K562 (cell line): ENCODE measurements around the gene SYCP3. TPM values are rescaled to one million over a fixed set of nuclear protein-coding genes. Genes with fewer than 3 reads are reported as not detected.

Experiments
- ATAC-seq: fragments of 200-7000 bp; cut with Tn5 transposase; 3 replicates; pipeline ENCODE4 v1.9.1; 2020; ENCODE audit warnings: moderate library complexity
- BruUV-seq: library from RNA; stranded (reverse); fragments of 400-500 nt; replicated peaks from 2 replicates; lab custom pipeline; 2021; lab: Mats Ljungman, UMichigan
- CTCF ChIA-PET: fragments of 300-600 bp; formaldehyde crosslinking; extraction: SDS; loops from one replicate; lab custom pipeline; 2021; ENCODE audit warnings: low intra/inter-chr PET ratio; lab: Yijun Ruan, JAX
- POLR2A ChIA-PET: fragments of 300-600, 350-650 bp; sonication (Branson Sonifier 250); formaldehyde crosslinking; extraction: SDS; loops from one replicate; lab custom pipeline; 2021; ENCODE audit warnings: antibody characterized with exemption, inconsistent platforms; lab: Yijun Ruan, JAX
- DNase-seq, 4 experiments: peaks; one replicate each; pipeline versions ENCODE4 v3.0.0 to v3.0.0-alpha.2; 2011 to 2018; ENCODE audit warnings: low spot score in 3 of 4, mixed read lengths in 3 of 4; ENCODE audit errors: extremely low read depth in 1 of 4
- FAIRE-seq: peaks from 2 replicates; lab custom pipeline; 2011; peaks lifted over from hg19 to GRCh38; lab: Jason Lieb, UNC
- H2AFZ ChIP-seq: 2 replicates; pipeline ENCODE4 v1.6.0; 2011; ENCODE audit warnings: low read depth, low read length, control low read depth, inconsistent platforms
- H3K27ac ChIP-seq: fragments of 200-600 bp; 3 replicates; pipeline ENCODE4 v1.8.0; 2011; ENCODE audit warnings: low read depth, mild to moderate bottlenecking, control low read depth, inconsistent platforms, low read length, moderate library complexity, mixed read lengths; ENCODE audit errors: extremely low read depth
- H3K27me3 ChIP-seq, 2 experiments: fragments of 300-600 bp in 1 of 2; 2 replicates in 1 of 2; 3 replicates in 1 of 2; pipeline versions ENCODE4 v1.6.0 to v1.8.0; 2011; ENCODE audit warnings: inconsistent platforms in 2 of 2, low read length in 2 of 2, mild to moderate bottlenecking in 1 of 2, mixed read lengths in 1 of 2, moderate library complexity in 1 of 2; ENCODE audit not compliant: control insufficient read depth in 2 of 2, insufficient read depth in 2 of 2
- H3K36me3 ChIP-seq: fragments of 300-600 bp; 3 replicates; pipeline ENCODE4 v1.8.0; 2011; ENCODE audit warnings: mild to moderate bottlenecking, low read length, inconsistent platforms; ENCODE audit not compliant: control insufficient read depth, insufficient read depth
- H3K4me1 ChIP-seq, 2 experiments: fragments of 200-600 bp in 1 of 2; replicated peaks in 1 of 2; 2 replicates in 1 of 2; 3 replicates in 1 of 2; pipeline versions ENCODE4 v1.5.1 to v1.8.0; 2011; ENCODE audit warnings: inconsistent platforms in 2 of 2, low read length in 2 of 2, mild to moderate bottlenecking in 1 of 2, mixed read lengths in 1 of 2, moderate library complexity in 1 of 2; ENCODE audit not compliant: control insufficient read depth in 2 of 2, insufficient read depth in 2 of 2
- H3K4me2 ChIP-seq: 2 replicates; pipeline ENCODE4 v1.6.1; 2011; ENCODE audit warnings: low read length, control low read depth, inconsistent platforms, mixed read lengths; ENCODE audit not compliant: insufficient read depth
- H3K4me3 ChIP-seq: fragments of 200-600 bp; sonication (generic), shearing (Covaris generic); 2 replicates; pipeline ENCODE4 v1.5.1; 2016; ENCODE audit warnings: control low read depth, inconsistent platforms
- H3K79me2 ChIP-seq: fragments of 200-600 bp; 3 replicates; pipeline ENCODE4 v1.8.0; 2011; ENCODE audit warnings: low read length, inconsistent platforms; ENCODE audit not compliant: control insufficient read depth, insufficient read depth
- H3K9ac ChIP-seq, 2 experiments: 2 replicates each; pipeline versions ENCODE4 v1.6.0 to v1.6.1; 2011; ENCODE audit warnings: low read depth in 2 of 2, low read length in 2 of 2, control low read depth in 1 of 2, inconsistent platforms in 1 of 2, mild to moderate bottlenecking in 1 of 2, mixed read lengths in 1 of 2; ENCODE audit not compliant: insufficient read depth in 1 of 2
- H3K9me1 ChIP-seq: one replicate; pipeline ENCODE4 v1.6.0; 2011; ENCODE audit warnings: inconsistent platforms, mild to moderate bottlenecking, low read length, moderate library complexity; ENCODE audit not compliant: control insufficient read depth, insufficient read depth
- H3K9me3 ChIP-seq: replicated peaks from 2 replicates; pipeline ENCODE4 v1.5.1; 2011; ENCODE audit warnings: low read depth, low read length, inconsistent platforms; ENCODE audit not compliant: control insufficient read depth, insufficient read depth
- H4K20me1 ChIP-seq: replicated peaks from 2 replicates; pipeline ENCODE4 v1.6.1; 2011; ENCODE audit warnings: low read length, inconsistent platforms, mixed read lengths; ENCODE audit not compliant: control insufficient read depth, insufficient read depth
- BRD9 ChIP-seq: fragments of 450-650 bp; IDR thresholded peaks from 2 replicates; pipeline ENCODE4 v1.6.1; 2018; ENCODE audit warnings: low read depth; ENCODE audit not compliant: partially characterized antibody
- C11orf30 ChIP-seq: fragments of 450-650 bp; IDR thresholded peaks from 2 replicates; pipeline ENCODE4 v1.6.1; 2016; ENCODE audit warnings: low read depth, mild to moderate bottlenecking
- CBFA2T2 ChIP-seq: fragments of 450-650 bp; conservative IDR thresholded peaks from 2 replicates; pipeline ENCODE4 v1.6.1; 2017; ENCODE audit warnings: mild to moderate bottlenecking
- LCOR ChIP-seq: sonication (generic); formaldehyde crosslinking; IDR thresholded peaks from 2 replicates; pipeline ENCODE4 v1.8.0; 2022; ENCODE audit warnings: mild to moderate bottlenecking, missing genetic modification reagents
- ZNF316 ChIP-seq: fragments of 450-650 bp; IDR thresholded peaks from 2 replicates; pipeline ENCODE4 v1.6.1; 2016
- ZNF347 ChIP-seq: fragments of 450-650 bp; formaldehyde crosslinking; IDR thresholded peaks from 2 replicates; pipeline ENCODE4 v1.4.0; 2020; ENCODE audit warnings: low read depth, mild to moderate bottlenecking, moderate library complexity
- WGBS: fragments of 100-300 bp; shearing (Covaris generic); methylation state at CpG from one replicate; pipeline ENCODE4 v1.1.6; 2016; ENCODE audit warnings: low coverage, mixed read lengths; ENCODE audit not compliant: insufficient coverage; ENCODE audit errors: missing lambda C conversion rate; 5-methylcytosine and 5-hydroxymethylcytosine counted together
- in situ Hi-C: fragments of 300-500 bp; cut with MboI; formaldehyde crosslinking; loops from 4 replicates; pipeline ENCODE4 v1.15.0; 2018; ENCODE audit warnings: inconsistent platforms, mixed read lengths
- intact Hi-C: fragments of 100-400 bp; cut with micrococcal nuclease; formaldehyde crosslinking; loops from 2 replicates; pipeline ENCODE4 v1.14.2; 2022
- polyA plus RNA-seq, 8 experiments: library from polyadenylated mRNA; depleted of rRNA in 4 of 8; stranded (reverse) in 5 of 8; unstranded in 3 of 8; fragments of >200 nt; fragmentation: Nextera tagmentation in 2 of 8; fragmentation: Illumina TruSeq in 1 of 8; extraction: Ambion mirVana in 2 of 8; extraction: Trizol in 1 of 8; gene quantifications; 2 replicates each; pipeline versions ENCODE4 v1.2.1 to v1.2.3, GENCODE V29; 2011 to 2014; ENCODE audit warnings: inconsistent platforms in 1 of 8, missing spikeins in 1 of 8
- total RNA-seq, 7 experiments: library from RNA; depleted of rRNA in 6 of 7; stranded (reverse); fragments of >200 nt in 6 of 7; fragmentation: Illumina TruSeq in 2 of 7; extraction: Trizol in 2 of 7; gene quantifications; 2 replicates each; pipeline versions ENCODE4 v1.2.1 to v1.2.3, GENCODE V29; 2011 to 2021; ENCODE audit warnings: low replicate concordance in 1 of 7
- TF ChIP-seq, protein P1 (sequence below): sonication (generic); IDR thresholded peaks from 2 replicates; pipeline ENCODE4 v1.6.1; 2016

Gene SYCP3
- total and polyA plus RNA-seq, 9 of the 15 experiments (the other 6 are each of a cell fraction or from before 2014, with no cell fraction given) = 0.11 to 0.25 (median 0.22) TPM; not detected in 4

DNA sequence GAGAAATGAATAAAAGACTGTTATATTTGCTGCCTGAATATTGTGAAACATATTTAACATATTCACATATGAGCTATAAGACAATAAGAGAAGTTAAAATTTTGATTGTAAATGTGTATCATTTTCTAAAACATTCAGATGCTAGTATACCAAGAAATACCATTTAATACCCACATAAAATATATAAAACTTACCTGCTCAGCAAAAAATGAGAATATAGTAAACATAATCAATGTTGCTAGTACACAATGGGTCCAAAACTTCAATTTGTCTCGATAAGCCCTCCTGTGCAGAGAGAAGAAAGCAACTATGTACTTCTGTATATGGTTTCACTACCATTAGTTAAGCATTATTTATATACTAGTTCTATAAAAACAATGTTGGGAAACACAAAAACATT is 9.6 kb upstream of the SYCP3 start:
- no peak overlapping the region for H3K27ac ChIP-seq
- intact Hi-C loops (no loop called here), in situ Hi-C loops (no loop called here)
- ATAC-seq (no peak), DNase-seq (no peak), FAIRE-seq (no peak)
- no peak overlapping the region for H3K4me2 ChIP-seq
- H3K4me3 ChIP-seq = no peak overlapping the region
- H3K36me3 ChIP-seq = peaks cover 84% of the 10 kb centered on the region
- no peaks in the 10 kb centered on the region for H3K79me2 ChIP-seq
- no peaks in the 10 kb centered on the region for H4K20me1 ChIP-seq
- H3K4me1 ChIP-seq = no peaks in the 10 kb centered on the region
- no peaks in the 10 kb centered on the region for H3K9me3 ChIP-seq
- ChIA-PET POLR2A (no interaction called here), CTCF (no interaction called here)
- no TSS peak for BruUV-seq
- H3K9ac ChIP-seq = no peak overlapping the region
- no peaks in the 10 kb centered on the region for H3K27me3 ChIP-seq
- H2AFZ ChIP-seq = no peak overlapping the region
- 89% methylated on average over 1 of the region's 1 CpG for WGBS
- H3K9me1 ChIP-seq = no peaks in the 10 kb centered on the region
- TF ChIP-seq BRD9 = no peak
- peak; percentile 57; the same call in 1 of the 2 replicates for TF ChIP-seq C11orf30
- TF ChIP-seq ZNF347 (CRISPR knock-in tag) = no peak
- no peak for TF ChIP-seq LCOR
- peak; percentile 78 for TF ChIP-seq ZNF316

DNA sequence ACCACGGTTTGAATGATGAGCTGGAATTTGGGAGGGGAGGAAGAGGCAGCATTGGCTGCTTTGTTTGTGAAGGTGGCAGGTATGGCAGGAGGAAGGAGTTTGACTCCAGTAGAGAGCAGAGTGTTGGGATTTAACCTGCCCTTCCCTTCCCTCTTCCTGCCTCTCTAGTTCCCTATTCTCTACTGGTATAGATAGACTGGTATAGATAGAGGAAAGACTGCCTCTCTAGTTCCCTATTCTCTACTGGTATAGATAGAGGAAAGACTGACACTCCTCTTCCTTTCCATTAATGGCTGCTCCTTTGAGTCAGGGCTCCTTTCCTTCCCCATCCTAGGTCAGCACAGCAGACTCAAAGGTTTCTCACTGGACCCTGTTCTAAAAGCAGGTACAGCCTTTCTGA is 8.4 kb upstream of the SYCP3 start:
- in situ Hi-C loops = no loop called here
- Histone ChIP-seq H2AFZ (no peak overlapping the region), H3K36me3 (peaks cover 89% of the 10 kb centered on the region), H3K4me3 (no peak overlapping the region), H3K4me1 (no peaks in the 10 kb centered on the region), H3K79me2 (no peaks in the 10 kb centered on the region), H3K27me3 (no peaks in the 10 kb centered on the region), H3K9me3 (no peaks in the 10 kb centered on the region), H3K9me1 (no peaks in the 10 kb centered on the region), H3K4me2 (no peak overlapping the region), H3K9ac (no peak overlapping the region), H4K20me1 (no peaks in the 10 kb centered on the region), H3K27ac (no peak overlapping the region)
- intact Hi-C loops = no loop called here
- no peak for TF ChIP-seq CBFA2T2
- TF ChIP-seq, protein P1, sequence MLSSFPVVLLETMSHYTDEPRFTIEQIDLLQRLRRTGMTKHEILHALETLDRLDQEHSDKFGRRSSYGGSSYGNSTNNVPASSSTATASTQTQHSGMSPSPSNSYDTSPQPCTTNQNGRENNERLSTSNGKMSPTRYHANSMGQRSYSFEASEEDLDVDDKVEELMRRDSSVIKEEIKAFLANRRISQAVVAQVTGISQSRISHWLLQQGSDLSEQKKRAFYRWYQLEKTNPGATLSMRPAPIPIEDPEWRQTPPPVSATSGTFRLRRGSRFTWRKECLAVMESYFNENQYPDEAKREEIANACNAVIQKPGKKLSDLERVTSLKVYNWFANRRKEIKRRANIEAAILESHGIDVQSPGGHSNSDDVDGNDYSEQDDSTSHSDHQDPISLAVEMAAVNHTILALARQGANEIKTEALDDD = peak; percentile 90
- WGBS = 23% methylated on average over 1 of the region's 1 CpG
- FAIRE-seq (no peak), DNase-seq (no peak), ATAC-seq (peak; percentile 30; the same call in 2 of the 3 replicates)
- POLR2A ChIA-PET = interaction anchor here (1.6 kb wide), 1 partner anchor 14 kb away, joined by 3 read pairs; no protein-coding TSS in a partner anchor
- CTCF ChIA-PET = no interaction called here
- BruUV-seq = no TSS peak
